GM12878 (cell line): ENCODE data around the gene CDH5. TPM values are rescaled to one million over a fixed set of nuclear protein-coding genes. Genes with fewer than 3 reads are reported as not detected.

ENCODE experiments used
- ATAC-seq: fragments of 200-7000 bp; cut with Tn5 transposase; 3 replicates; pipeline ENCODE4 v1.9.1; 2020; ENCODE audit warnings: mild to moderate bottlenecking, moderate library complexity
- BruUV-seq: library from RNA; stranded (reverse); fragments of 400-500 nt; replicated peaks from 2 replicates; lab custom pipeline; 2021; lab: Mats Ljungman, UMichigan
- CTCF ChIA-PET: fragments of 300-600 bp; sonication (Branson Sonifier 250); formaldehyde crosslinking; extraction: SDS; loops from one replicate; lab custom pipeline; 2021; ENCODE audit warnings: inconsistent platforms; lab: Yijun Ruan, JAX
- POLR2A ChIA-PET: fragments of 350-600 bp; formaldehyde crosslinking; extraction: SDS; loops from one replicate; lab custom pipeline; 2021; ENCODE audit warnings: inconsistent platforms; lab: Charles Lee
- RAD21 ChIA-PET: fragments of 300-600 bp; sonication (Branson Sonifier 250); formaldehyde crosslinking; loops from one replicate; lab custom pipeline; 2023; ENCODE audit warnings: antibody characterized with exemption; ENCODE audit not compliant: unreplicated experiment; lab: Charles Lee
- SMC1A ChIA-PET: fragments of 300-600 bp; sonication (Branson Sonifier 250); formaldehyde crosslinking; loops from one replicate; lab custom pipeline; 2023; ENCODE audit not compliant: unreplicated experiment, uncharacterized antibody; lab: Charles Lee
- DNase-seq: peaks from one replicate; pipeline ENCODE4 v3.0.0-alpha.2; 2011; ENCODE audit warnings: low read depth, low spot score
- FAIRE-seq: peaks from 3 replicates; lab custom pipeline; 2011; peaks lifted over from hg19 to GRCh38; lab: Jason Lieb, UNC
- H2AFZ ChIP-seq: 2 replicates; pipeline ENCODE4 v1.6.0; 2011; ENCODE audit warnings: low read depth, low read length, control low read depth; ENCODE audit not compliant: control insufficient read depth
- H3K27ac ChIP-seq: 2 replicates; pipeline ENCODE4 v1.5.1; 2011; ENCODE audit warnings: control low read depth; ENCODE audit not compliant: control insufficient read depth, insufficient read depth
- H3K27me3 ChIP-seq, 2 experiments: replicated peaks in 1 of 2; 2 replicates each; pipeline versions ENCODE4 v1.6.0 to v1.6.1; 2011; ENCODE audit warnings: low read length in 1 of 2; ENCODE audit not compliant: control insufficient read depth in 2 of 2, insufficient read depth in 2 of 2
- H3K36me3 ChIP-seq, 2 experiments: 2 replicates each; pipeline ENCODE4 v1.5.1; 2011; ENCODE audit warnings: low read length in 1 of 2; ENCODE audit not compliant: control insufficient read depth in 2 of 2, insufficient read depth in 2 of 2
- H3K4me1 ChIP-seq: 2 replicates; pipeline ENCODE4 v1.6.1; 2011; ENCODE audit warnings: mild to moderate bottlenecking, low read length, moderate library complexity, mixed read lengths; ENCODE audit not compliant: control insufficient read depth, insufficient read depth
- H3K4me2 ChIP-seq: 2 replicates; pipeline ENCODE4 v1.6.0; 2011; ENCODE audit warnings: control low read depth; ENCODE audit not compliant: control insufficient read depth, insufficient read depth
- H3K4me3 ChIP-seq: fragments of 200-600 bp; sonication (generic); 2 replicates; pipeline ENCODE4 v1.5.1; 2016
- H3K79me2 ChIP-seq: 2 replicates; pipeline ENCODE4 v1.6.0; 2011; ENCODE audit warnings: low read length; ENCODE audit not compliant: control insufficient read depth, insufficient read depth
- H3K9ac ChIP-seq: 2 replicates; pipeline ENCODE4 v1.8.0; 2011; ENCODE audit warnings: low read length, control low read depth, mixed read lengths; ENCODE audit not compliant: control insufficient read depth, insufficient read depth
- H3K9me3 ChIP-seq: replicated peaks from 3 replicates; pipeline ENCODE4 v1.5.1; 2011; ENCODE audit warnings: mild to moderate bottlenecking, low read length; ENCODE audit not compliant: control insufficient read depth, insufficient read depth
- H4K20me1 ChIP-seq: 2 replicates; pipeline ENCODE4 v1.6.0; 2011; ENCODE audit not compliant: control insufficient read depth, insufficient read depth
- CBFB ChIP-seq: IDR thresholded peaks from 2 replicates; pipeline ENCODE4 v1.6.1; 2016; ENCODE audit warnings: antibody characterized with exemption, low read depth
- E2F8 ChIP-seq: fragments of 450-650 bp; IDR thresholded peaks from 2 replicates; pipeline ENCODE4 v1.6.1; 2018; ENCODE audit warnings: mild to moderate bottlenecking, low read depth, moderate library complexity; ENCODE audit not compliant: partially characterized antibody
- EZH2 ChIP-seq: IDR thresholded peaks from 2 replicates; pipeline ENCODE4 v1.6.1; 2012; ENCODE audit warnings: low read depth, mild to moderate bottlenecking, control low read depth, inconsistent platforms, low read length, borderline replicate concordance; ENCODE audit not compliant: control insufficient read depth
- NR2C1 ChIP-seq: fragments of 450-650 bp; IDR thresholded peaks from 2 replicates; pipeline ENCODE4 v1.6.1; 2017; ENCODE audit warnings: antibody characterized with exemption, mild to moderate bottlenecking, moderate library complexity
- NRF1 ChIP-seq: conservative IDR thresholded peaks from 2 replicates; pipeline ENCODE4 v1.6.1; 2011; ENCODE audit warnings: mild to moderate bottlenecking, low read depth, low read length, improper control_type of control experiment
- RELB ChIP-seq: fragments of 450-650 bp; IDR thresholded peaks from 2 replicates; pipeline ENCODE4 v1.6.1; 2017; ENCODE audit warnings: low read depth, mild to moderate bottlenecking, moderate library complexity
- TCF7 ChIP-seq: IDR thresholded peaks from 2 replicates; pipeline ENCODE4 v1.6.1; 2014; ENCODE audit warnings: antibody characterized with exemption, borderline replicate concordance
- ZNF687 ChIP-seq: fragments of 450-650 bp; IDR thresholded peaks from 2 replicates; pipeline ENCODE4 v1.6.1; 2017; ENCODE audit warnings: mild to moderate bottlenecking, moderate library complexity
- WGBS: methylation state at CpG from one replicate; pipeline ENCODE4 v1.1.6; 2016; ENCODE audit warnings: low lambda C conversion rate; ENCODE audit not compliant: insufficient replicate concordance, insufficient coverage; ENCODE audit errors: missing lambda C conversion rate; 5-methylcytosine and 5-hydroxymethylcytosine counted together
- in situ Hi-C: fragments of 300-500 bp; cut with MboI; formaldehyde crosslinking; loops from 9 replicates; pipeline ENCODE4 v1.14.3; 2018; ENCODE audit warnings: mixed read lengths
- intact Hi-C: fragments of 100-400 bp; cut with micrococcal nuclease; formaldehyde crosslinking; loops from one replicate; pipeline ENCODE4 v1.14.2; 2022; ENCODE audit not compliant: unreplicated experiment
- polyA plus RNA-seq, 11 experiments: library from polyadenylated mRNA; depleted of rRNA in 4 of 11; unstranded in 6 of 11; stranded (reverse) in 5 of 11; fragments of >200 nt; fragmentation: Nextera tagmentation in 4 of 11; fragmentation: Illumina TruSeq in 1 of 11; extraction: Ambion mirVana in 4 of 11; extraction: Trizol in 1 of 11; gene quantifications; 1 replicate in 1 of 11; 2 replicates in 10 of 11; pipeline versions ENCODE4 v1.2.1 to v1.2.3, GENCODE V29; 2011 to 2016; ENCODE audit warnings: inconsistent platforms in 2 of 11, missing spikeins in 2 of 11, low read depth in 1 of 11
- total RNA-seq, 4 experiments: library from RNA; depleted of rRNA in 3 of 4; stranded (reverse); fragments of >200 nt in 3 of 4; fragmentation: Illumina TruSeq in 1 of 4; extraction: Trizol in 1 of 4; gene quantifications; 2 replicates each; pipeline versions ENCODE4 v1.2.1 to v1.2.3, GENCODE V29; 2013 to 2021

CDH5 gene
- total and polyA plus RNA-seq, 10 of the 15 experiments (the other 5 are each of a cell fraction or from before 2014, with no cell fraction given): not detected

GRCh38 chr16:66382966-66383299, 16.4 kb downstream of the CDH5 start (continued):
- TF ChIP-seq E2F8 (no peak), EZH2 (no peak), RELB (no peak), NR2C1 (no peak), CBFB (no peak)

GRCh38 chr16:66383551-66383950, 17.1 kb downstream of the CDH5 start:
- BruUV-seq: no TSS peak
- in situ Hi-C loops: no loop called here
- Histone ChIP-seq H3K9me3 (no peaks in the 10 kb centered on the region), H3K4me2 (no peak overlapping the region), H3K27me3 (no peaks in the 10 kb centered on the region; a peak in 1 of 4 replicates), H3K9ac (no peak overlapping the region), H3K79me2 (no peaks in the 10 kb centered on the region), H3K4me3 (no peak overlapping the region), H3K4me1 (no peaks in the 10 kb centered on the region), H3K36me3 (no peaks in the 10 kb centered on the region), H3K27ac (no peak overlapping the region), H4K20me1 (no peaks in the 10 kb centered on the region), H2AFZ (no peak overlapping the region)
- DNase-seq (no peak), FAIRE-seq (no peak), ATAC-seq (no peak)
- POLR2A ChIA-PET: no interaction called here
- no peak for TF ChIP-seq ZNF687
- no peak for TF ChIP-seq CBFB
- no peak for TF ChIP-seq NRF1
- TF ChIP-seq TCF7: no peak
- SMC1A ChIA-PET: no interaction called here
- WGBS: 13% methylated on average over 4 of the region's 4 CpGs
- intact Hi-C loops: no loop called here
- RAD21 ChIA-PET: no interaction called here
- CTCF ChIA-PET: no interaction called here
